ENCODE results near the gene SIL1.
"Not testable (repeated sequence)": the region's sequence is repeated elsewhere in the genome, so short reads cannot be mapped to it uniquely, and the experiment has no call there.

The SIL1 gene

DNA sequence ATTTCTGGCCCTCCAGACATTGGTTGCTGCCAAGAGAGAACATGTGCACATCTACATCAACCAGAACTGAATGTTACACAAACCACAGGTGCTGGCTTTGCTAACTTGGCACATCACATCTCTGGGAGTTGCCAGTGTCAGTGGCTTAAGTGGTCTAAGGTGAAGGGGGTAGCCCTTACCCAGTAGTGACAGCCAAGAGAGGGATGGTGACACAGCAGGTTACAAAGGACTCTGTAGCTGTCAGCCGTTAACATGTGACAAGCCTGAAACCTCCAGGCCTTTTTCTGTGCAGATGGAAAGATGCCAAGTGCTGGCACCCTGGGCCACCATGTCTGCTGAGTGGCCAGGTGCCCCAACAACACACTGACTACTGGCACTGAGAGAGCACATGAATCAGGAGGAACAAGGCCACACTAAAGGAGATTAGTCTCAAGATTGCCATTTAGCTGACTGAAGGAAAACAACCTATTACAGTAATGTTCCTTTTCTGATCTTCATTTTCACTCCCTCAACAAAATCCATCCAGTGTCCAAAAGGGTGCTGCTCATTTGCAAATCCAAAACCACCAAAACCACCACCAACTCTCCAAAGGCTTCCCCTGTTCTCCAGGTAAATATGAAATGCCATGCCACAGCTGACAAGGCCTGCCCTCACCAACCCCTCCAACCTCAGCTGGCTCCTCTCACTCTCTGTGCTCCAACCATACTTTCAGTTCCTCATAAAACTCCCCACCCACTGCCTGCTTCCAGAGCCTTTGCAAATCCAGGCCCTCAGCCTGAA is 20.2 kb downstream of the SIL1 start:
- DNase-seq (ENCODE audit: extremely low read depth in 1 of 2, low read depth in 1 of 2) = no peak

GRCh38 chr5:139177281-139177680 is 20.9 kb downstream of the SIL1 start:
- DNase-seq (ENCODE audit: extremely low read depth in 1 of 2, low read depth in 1 of 2) = not testable (repeated sequence)

GRCh38 chr5:139174382-139174781 is 23.8 kb downstream of the SIL1 start:
- not testable (repeated sequence) for DNase-seq (ENCODE audit: extremely low read depth in 1 of 2, low read depth in 1 of 2)

DNA sequence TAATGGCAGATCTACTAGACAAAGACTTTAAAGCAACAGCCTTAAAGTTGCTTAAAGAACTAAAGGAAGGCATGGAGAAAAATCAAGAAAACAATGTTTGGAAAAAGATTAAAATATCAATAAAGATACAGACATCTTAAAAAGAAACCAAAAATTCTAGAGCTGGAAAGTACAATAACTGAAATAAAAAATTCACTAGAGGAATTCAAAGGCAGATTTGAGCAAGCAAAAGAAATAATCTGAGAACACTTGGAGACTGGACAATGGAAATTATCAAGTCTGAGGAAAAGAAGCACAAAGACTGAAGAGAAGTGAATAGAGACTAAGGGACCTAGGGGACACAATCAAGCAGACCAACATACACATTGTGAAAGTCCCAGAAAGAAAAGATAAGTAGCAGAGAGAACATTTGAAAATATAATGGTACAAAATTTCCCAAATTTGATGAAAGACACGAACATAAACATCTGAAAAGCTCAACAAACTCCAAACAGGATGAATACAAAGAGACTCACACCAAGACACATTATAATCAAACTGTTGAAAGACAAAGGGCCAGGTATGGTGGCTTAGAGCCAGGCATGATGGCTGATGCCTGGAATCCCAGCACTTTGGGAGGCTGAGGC is 26.3 kb downstream of the SIL1 start:
- DNase-seq (ENCODE audit: extremely low read depth in 1 of 2, low read depth in 1 of 2) = no peak

- DNase-seq (ENCODE audit: extremely low read depth in 1 of 2, low read depth in 1 of 2) = no peak
Observed at GRCh38 chr5:139167952-139168720, 30.0 kb downstream of the SIL1 start.

DNA sequence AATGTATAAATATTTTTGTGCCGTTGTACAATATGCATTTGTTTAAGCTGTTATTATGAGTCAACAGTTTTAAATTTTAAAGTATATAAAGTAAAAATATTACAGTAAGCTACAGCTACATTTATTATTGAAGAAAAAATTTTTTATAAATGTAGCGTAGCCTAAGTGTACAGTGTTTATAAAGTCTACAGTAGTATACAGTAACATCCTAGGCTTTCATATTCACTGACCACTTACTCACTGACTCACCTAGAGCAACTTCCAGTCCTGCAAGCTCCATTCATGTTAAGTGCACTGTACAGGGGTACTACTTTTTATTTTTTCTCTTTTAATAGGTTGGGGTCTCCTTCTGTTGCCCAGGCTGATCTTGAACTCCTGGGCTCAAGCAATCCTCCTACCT is 30.6 kb downstream of the SIL1 start:
- DNase-seq (ENCODE audit: extremely low read depth in 1 of 2, low read depth in 1 of 2) = no peak

DNA sequence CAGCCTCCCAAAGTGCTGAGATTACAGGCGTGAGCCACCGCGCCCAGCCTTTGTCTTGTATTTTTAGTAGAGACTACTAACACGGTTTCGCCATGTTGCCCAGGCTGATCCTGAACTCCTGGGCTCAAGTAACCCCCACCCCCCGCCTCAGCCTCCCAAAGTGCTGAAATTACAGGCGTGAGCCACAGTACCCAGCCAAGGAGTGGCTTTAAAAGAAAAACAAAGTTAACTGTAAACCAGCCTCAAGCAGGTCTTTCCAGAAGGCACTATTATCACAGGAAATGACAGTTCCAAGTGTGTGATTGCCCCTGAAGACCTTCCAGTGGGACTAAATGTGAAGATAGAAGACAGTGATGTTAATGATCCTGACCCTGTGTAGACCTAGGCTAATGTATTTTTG is 31.1 kb downstream of the SIL1 start:
- no peak for DNase-seq (ENCODE audit: extremely low read depth in 1 of 2, low read depth in 1 of 2)

DNA sequence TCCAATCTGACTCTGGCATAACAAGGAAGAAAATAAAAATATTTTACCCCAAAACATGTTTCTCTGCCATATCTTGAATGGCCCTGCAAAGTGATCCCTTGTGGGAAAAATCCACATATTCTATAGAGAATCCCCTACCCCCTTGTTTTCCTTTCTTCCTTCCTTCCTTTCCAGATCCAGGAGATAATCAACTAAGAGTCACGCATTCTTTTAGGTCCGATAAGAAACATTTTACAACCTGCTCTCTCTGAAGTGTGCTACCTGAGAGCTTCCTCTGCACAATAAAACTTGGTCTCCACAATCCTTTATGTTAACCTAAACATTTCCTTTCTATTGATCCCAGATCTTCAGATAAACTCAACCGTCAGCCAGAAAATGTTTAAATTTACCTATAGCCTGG is 33.3 kb downstream of the SIL1 start:
- not testable (repeated sequence) for DNase-seq (ENCODE audit: extremely low read depth in 1 of 2, low read depth in 1 of 2)

DNA sequence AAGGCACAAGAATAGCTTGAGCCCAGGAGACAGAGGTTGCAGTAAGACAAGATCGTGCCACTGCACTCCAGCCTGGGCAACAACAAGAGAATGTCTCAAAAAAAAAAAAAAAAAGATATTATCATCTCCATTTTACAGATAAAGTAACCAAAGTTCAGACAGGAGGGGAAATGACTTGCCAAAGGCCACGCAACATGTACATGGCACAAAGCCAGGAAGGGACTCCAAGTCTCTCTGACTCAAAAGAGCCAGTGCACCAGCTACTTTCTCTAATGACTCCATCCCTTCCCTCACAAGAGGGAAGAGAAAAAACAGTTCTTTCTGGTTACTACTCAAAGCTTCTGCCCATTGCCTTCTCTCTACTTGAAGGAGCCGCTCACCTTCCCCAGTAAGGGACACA is 34.1 kb downstream of the SIL1 start:
- no peak for DNase-seq (ENCODE audit: extremely low read depth in 1 of 2, low read depth in 1 of 2)

DNA sequence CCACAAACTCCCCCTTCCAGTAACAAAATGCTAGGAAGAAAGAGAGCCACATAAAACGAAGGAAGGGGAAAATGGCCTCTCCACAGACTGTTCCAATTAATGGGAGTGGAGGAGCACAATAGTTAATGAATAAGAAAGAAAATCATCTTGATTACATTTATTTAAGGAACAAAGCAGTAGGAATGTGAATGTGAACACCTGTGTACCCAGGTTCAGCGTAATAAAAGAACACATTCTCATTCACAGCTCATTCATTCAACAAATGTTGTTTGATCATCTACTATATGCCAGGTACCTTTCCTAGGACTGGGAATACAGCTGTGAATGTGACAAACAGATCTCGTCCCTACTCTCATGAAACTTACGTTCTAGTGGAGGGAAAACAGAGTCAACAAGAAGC is 35.7 kb downstream of the SIL1 start:
- DNase-seq (ENCODE audit: extremely low read depth in 1 of 2, low read depth in 1 of 2) = no peak

DNA sequence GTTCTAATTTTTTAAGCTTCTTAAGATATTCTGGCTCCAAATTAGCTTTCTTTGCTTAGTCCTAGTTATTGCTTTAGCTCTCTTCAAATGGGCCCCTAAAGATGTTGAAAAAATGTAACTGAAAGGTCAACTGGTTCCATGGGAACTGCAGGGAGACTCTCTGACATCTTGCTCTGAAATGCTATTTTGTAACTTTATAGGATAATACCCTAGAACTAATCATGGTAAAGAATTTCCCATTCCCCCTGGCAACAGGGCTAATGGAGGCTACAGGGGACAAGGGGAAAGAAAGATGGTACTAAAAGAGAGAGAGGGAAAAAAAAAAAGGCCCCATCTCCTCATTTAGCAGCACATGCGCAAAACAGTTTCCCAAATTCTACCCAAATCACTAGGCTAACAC is 39.4 kb downstream of the SIL1 start:
- no peak for DNase-seq (ENCODE audit: extremely low read depth in 1 of 2, low read depth in 1 of 2)

DNA sequence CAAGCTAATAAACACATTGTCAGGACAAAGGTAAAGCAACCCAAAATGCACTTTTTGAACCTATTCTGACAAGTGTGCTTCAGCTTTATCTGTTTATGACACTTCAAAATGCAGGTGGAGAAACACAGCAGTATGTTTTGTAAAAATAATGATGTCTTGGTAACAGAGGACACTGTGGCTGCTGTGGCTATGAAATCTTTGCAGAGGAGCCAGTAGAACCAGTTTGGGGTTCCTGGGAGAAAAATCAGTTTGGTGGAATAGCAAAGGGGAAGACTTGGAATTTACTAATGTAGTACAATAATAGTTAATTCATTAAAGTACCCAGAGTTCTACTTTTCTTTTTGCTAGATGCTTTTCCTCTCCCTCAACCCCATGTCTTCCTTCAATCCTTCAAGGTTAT is 40.6 kb downstream of the SIL1 start:
- no peak for DNase-seq (ENCODE audit: extremely low read depth in 1 of 2, low read depth in 1 of 2)

DNA sequence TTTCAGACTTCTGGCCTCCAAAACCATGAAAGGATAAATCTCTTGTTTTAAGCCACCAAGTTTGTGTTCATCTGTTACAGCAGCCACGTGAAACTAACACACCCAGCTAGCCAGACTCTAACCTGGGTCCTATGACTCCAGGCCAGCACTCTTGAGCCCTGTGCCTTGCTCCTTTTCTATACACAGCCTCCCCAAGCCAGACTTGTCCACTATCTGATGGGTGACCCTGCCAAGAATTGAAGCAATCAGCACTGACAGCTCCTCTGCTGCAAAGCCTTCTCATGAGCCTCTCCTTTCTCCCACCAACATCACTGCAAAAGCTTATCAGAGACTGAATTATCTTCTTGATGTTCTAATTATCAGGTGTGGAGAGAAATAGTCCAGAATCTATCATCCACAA is 41.4 kb downstream of the SIL1 start:
- DNase-seq (ENCODE audit: extremely low read depth in 1 of 2, low read depth in 1 of 2) = no peak

GRCh38 chr5:139155333-139155732 is 42.8 kb downstream of the SIL1 start:
- DNase-seq (ENCODE audit: extremely low read depth in 1 of 2, low read depth in 1 of 2) = no peak

DNA sequence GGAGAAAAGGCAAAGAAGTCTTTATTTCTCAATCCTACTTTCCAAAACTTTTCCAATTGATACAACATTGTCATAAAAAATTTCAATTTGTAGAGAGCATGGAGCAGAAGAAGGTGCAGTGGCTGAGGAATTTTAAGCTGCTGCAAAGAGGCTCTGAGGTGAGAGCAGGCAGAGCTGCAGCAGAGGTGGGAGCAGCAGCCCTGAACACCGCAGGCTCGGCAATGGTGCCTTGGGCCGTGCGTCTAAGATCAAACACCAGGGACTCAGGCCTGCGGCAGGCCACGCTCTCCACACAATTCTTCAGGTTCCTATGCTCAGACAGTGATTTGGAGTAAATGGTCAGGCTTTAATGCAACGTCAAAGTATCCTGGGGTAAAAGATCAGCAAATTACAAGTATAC is 46.3 kb downstream of the SIL1 start:
- no peak for DNase-seq (ENCODE audit: extremely low read depth in 1 of 2, low read depth in 1 of 2)

- no peak for DNase-seq (ENCODE audit: extremely low read depth in 1 of 2, low read depth in 1 of 2)
Observed at GRCh38 chr5:139150367-139150999, 47.7 kb downstream of the SIL1 start.

GRCh38 chr5:139149477-139150199 is 48.5 kb downstream of the SIL1 start:
- no peak for DNase-seq (ENCODE audit: extremely low read depth in 1 of 2, low read depth in 1 of 2)

DNA sequence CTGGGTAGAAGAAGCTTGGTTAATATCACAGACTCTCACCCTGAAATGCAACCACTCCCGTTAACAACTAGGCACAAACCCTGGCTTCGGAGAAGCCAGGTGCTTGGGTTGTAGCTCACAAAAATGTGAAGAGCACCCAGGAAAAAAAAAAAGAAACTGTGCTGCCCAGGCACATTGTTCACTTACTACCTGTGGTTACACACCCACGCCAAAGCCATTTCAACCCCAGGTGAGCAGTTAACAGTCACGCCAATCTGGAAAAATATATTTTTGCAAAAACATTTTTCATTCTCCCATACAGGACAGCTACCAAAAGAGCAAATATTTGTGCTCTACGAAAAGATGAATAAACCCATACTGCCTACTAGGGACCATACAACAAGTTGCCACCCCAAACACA is 49.2 kb downstream of the SIL1 start:
- DNase-seq (ENCODE audit: extremely low read depth in 1 of 2, low read depth in 1 of 2) = no peak

- DNase-seq (ENCODE audit: extremely low read depth in 1 of 2, low read depth in 1 of 2) = no peak
Observed at GRCh38 chr5:139148306-139148705, 49.9 kb downstream of the SIL1 start.

GRCh38 chr5:139147483-139148087 is 50.6 kb downstream of the SIL1 start:
- DNase-seq (ENCODE audit: extremely low read depth in 1 of 2, low read depth in 1 of 2) = no peak

Data from activated CD8-positive, alpha-beta memory T cell treated with anti-CD3 and anti-CD28 coated beads for 1 hour (primary cell).